Activated CD4-positive, alpha-beta T cell treated with anti-CD3 and anti-CD28 coated beads, Interleukin-2, amount 50 U/mL, for 24 hours (primary cell): Measurements from ENCODE around the gene STK32B.
"Not testable (repeated sequence)": the region's sequence is repeated elsewhere in the genome, so short reads cannot be mapped to it uniquely, and the experiment has no call there.

Experiments
- DNase-seq, 2 donors: peaks; one replicate each; pipeline ENCODE4 v3.0.0-alpha.2; 2020; ENCODE audit warnings: low read depth in 1 of 2, low spot score in 1 of 2

Gene STK32B

GRCh38 chr4:5157791-5158770 lies 106.8 kb downstream of the STK32B start:
- DNase-seq: no peak

- no peak for DNase-seq
Observed at GRCh38 chr4:5158825-5159224, 107.5 kb downstream of the STK32B start.

GRCh38 chr4:5160668-5161067 lies 109.4 kb downstream of the STK32B start:
- no peak for DNase-seq

- no peak for DNase-seq
Observed at GRCh38 chr4:5162909-5163508, 111.7 kb downstream of the STK32B start.

- DNase-seq: no peak
Observed at GRCh38 chr4:5164221-5164912, 113.1 kb downstream of the STK32B start.

- DNase-seq: no peak
Observed at GRCh38 chr4:5165420-5166369, 114.4 kb downstream of the STK32B start.

- DNase-seq: no peak
Observed at GRCh38 chr4:5166377-5166776, 115.1 kb downstream of the STK32B start.

DNA sequence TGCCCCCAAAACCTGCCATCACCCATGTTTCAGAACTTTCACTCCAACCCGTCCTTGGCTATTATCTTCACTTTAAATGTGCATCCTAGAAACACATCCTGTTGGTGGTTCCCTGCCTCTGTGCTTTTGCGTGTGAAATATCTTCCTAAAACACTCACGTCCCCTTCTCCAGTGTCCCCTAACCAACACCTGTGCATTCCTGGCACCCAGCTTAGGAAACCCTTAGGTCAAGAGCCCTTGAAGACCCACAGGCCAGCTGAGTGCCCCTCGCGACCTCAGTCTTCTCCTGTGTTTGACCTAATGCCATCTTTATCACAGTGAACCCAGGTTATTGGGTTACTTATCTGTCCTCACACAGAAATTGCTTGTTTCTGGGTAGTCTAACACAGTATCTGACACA lies 117.6 kb downstream of the STK32B start:
- DNase-seq: no peak

- not testable (repeated sequence) for DNase-seq
Observed at GRCh38 chr4:5175836-5176235, 124.6 kb downstream of the STK32B start.

DNA sequence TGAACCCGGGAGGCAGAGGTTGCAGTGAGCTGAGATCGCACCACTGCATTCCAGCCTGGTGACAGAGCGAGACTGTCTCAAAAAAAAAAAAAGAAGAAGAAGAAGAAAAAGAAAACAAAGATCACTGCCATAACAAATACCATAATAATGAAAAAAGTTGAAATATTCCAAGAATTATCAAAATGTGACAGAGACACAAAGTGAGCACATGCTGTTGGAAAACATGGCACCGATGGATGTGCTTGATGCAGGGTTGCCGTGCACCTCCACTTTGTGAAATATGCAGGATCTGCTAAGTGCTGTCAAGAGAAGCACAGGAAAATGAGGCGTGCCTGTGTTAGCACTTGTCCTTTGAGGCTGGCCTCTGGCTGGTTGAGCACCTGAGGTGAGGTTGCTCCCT lies 133.3 kb downstream of the STK32B start:
- DNase-seq: no peak

GRCh38 chr4:5185551-5185950 lies 134.3 kb downstream of the STK32B start:
- DNase-seq: no peak

DNA sequence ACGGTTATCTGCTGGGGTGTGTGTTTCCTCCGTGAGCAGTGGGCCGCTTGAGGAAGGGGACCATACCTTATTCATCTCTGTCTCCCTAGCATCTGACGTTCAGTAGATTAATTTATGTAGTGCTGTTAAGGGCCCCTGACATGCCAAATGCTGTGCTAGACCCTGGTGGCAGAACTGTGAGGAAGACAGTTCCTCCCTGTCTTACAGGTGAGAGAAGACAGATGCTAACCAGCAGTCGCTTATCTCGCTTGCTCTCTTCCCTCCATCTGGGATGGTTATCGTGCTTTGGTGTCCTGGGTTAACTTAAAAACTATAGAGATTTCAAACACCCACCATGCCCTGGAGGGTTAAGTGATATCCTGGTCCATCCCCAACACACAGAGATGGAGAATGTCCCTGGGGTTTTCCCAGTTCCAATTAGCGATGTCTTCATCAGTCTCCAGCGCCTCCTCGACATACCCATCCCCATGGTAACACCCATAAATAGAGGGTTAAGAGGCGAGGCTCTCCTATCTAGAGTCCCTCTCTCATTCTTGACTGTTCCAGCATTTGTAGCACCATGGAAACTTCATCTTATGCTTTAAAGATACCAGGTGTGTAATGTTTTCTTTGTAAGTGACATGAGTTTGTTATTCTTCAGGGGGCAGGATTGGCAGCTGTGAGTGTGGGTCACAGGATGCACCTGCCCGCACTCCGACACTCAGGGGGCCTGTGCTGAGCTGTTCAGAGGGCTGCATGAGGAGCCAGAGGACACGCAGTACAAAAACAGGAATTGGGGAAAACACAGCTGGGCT lies 135.2 kb downstream of the STK32B start:
- DNase-seq: no peak

- DNase-seq: no peak
Observed at GRCh38 chr4:5188130-5188529, 136.8 kb downstream of the STK32B start.

- DNase-seq: no peak
Observed at GRCh38 chr4:5191831-5192230, 140.6 kb downstream of the STK32B start.

- DNase-seq: no peak
Observed at GRCh38 chr4:5192271-5192670, 141.0 kb downstream of the STK32B start.

- DNase-seq: no peak
Observed at GRCh38 chr4:5192678-5193077, 141.4 kb downstream of the STK32B start.

DNA sequence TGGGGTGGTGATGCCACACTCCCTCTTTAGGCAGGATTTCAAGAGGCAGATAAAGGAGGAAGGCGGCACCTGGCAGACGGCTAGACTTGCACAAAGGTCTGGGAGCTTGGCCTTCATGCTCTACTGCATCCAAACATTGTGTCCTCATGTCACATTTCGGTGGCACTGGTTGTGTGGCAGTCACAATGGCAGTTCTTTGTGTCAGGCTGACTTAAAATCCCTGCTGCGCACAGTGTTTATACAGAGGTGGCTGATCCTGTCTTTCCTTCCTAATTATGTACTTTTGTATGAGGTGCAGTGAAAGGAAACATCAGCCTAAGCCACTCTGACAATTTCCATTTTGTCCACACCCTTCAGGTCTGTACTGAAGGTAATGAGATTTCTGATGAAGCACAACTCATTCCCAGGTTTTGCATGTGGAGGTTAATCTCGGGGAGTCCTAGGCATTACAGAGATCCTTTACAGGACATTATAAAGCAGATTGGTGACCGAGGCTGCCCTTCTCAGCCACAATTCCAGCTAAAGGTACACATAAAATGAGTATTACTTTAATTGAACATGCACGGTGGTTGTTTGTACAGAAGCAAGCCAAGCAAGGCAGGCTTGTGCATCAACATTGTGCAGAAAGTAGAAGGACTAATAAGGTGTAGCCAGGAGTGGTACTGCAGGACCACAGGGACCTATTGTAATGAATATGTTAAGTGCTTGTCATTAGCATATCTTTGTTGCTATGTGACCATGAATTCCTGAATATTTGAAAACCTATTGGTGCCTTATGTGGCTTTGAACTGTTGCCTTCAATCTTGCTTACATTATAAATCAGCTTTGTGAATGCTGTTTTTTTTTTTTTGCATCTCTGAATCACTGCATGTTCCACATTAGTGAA lies 147.6 kb downstream of the STK32B start:
- DNase-seq: no peak

- no peak for DNase-seq
Observed at GRCh38 chr4:5199912-5200311, 148.6 kb downstream of the STK32B start.

DNA sequence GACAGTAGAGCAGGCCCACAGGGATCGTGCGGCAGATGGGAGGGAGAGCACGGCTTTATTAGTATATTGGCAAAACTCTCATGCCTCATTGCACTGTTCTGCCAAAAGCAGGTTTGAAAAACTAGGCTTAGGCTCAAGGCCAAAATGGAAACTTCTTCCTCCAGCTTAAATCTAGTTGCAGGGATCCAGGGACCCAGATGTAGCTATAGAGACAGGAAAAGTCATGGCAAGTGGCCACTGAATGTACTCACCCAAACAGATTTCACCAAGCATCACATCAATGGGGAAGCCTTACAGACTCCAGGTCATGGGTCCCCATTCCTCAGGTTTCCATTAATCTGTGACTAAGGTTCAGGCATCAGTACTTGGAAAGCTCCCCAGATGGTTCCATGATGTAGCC lies 149.2 kb downstream of the STK32B start:
- DNase-seq: no peak
